GM18526 (cell line): ENCODE measurements around the gene SEC61A1.

Experiments used
- POLR2A ChIP-seq: IDR thresholded peaks from 3 replicates; pipeline ENCODE4 v1.6.1; 2011; ENCODE audit not compliant: insufficient read length; ENCODE audit errors: extremely low read depth

The SEC61A1 gene

DNA sequence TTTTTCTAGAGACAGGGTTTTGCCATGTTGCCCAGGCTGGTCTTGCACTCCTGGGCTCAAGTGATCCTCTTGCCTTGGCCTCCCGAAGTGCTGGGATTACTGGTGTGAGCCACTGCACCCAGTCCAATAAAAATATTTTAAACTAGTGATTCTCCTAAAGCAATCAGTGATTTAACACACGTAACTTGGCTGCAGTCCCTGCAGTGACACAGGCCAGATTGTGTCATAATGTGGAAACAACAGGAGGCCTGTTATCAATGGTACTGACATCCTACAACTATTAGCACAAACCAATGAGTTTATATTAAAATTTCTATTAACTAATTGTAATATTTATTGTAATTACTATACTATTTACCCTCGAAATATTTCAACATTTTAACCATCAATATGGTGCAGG is 1.6 kb upstream of the SEC61A1 start:
- no peak for TF ChIP-seq POLR2A

GRCh38 chr3:128051459-128051836 is 789 bp upstream of the SEC61A1 start:
- no peak for TF ChIP-seq POLR2A

DNA sequence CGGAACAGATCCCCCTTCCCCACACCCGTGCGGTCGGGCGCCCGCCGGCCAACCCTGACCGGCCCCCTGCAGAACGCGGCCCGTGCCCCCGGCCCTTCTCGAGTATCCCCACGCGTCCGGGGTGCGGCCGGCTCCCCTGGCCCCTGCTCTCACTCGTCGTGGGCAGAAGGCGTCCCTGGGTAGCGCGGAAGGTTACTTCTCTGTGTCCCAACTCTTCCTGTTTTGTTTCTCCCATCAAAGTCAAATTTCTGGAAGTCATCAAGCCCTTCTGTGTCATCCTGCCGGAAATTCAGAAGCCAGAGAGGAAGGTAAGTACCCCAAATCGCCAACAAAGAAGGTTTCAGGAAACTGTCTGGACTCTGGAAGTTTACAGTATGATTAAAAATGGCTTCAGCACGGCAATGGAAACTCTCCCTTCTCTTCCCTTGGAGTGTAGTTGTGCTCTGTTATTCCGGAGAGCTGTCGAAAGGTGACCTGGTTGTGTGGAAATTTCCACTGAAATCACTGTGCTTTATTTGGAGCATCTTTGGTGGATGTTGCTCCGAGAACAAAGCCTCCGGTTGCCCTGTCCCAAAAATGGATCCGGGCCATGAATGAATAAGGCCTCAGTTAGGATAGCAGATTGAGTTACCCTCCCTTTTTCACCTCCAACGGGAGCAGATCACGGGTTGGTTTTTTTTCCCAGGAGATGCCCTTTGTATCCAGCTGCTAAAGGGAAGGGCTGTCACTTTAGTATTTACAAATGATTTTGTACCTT is 536 bp downstream of the SEC61A1 start:
- TF ChIP-seq POLR2A: no peak

GRCh38 chr3:128053614-128054013 is 1.4 kb downstream of the SEC61A1 start:
- no peak for TF ChIP-seq POLR2A

DNA sequence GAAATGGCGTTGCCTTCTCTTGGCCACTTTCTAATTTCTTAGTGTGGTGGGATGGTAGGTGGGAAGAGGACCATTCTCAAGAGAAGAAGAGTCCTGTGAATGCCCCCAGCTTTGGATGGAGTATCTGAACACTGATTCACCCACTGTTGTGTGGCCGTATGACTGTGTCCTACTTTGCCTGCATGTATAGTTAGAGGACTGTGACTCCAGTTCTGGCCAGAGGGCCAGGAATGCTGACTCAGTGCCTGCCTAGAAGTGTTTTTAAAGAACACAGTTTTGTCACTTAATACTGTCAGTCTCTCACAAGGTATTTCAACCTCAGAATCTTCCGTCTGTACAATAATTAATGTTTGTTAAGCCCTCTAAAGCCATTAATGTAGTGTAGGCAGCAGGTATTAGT is 2.1 kb downstream of the SEC61A1 start:
- TF ChIP-seq POLR2A: no peak

DNA sequence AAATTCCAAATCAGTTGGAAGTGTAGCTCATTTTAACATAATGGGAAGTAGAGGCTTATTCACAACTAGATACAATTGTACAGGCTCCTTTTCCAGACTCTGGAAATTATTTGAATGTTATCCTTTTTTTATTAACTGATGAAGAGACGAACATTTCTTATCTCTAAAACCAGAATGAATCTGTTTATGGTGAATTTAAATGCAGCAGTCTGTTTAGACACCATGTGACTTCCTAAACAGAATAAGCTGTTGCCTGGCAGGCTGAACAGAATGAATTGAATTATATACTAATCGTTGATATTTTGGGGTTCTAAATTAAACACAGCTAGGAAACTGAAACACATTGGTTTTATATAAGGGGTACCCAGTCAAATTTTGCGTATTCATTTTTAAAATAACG is 4.0 kb downstream of the SEC61A1 start:
- no peak for TF ChIP-seq POLR2A

- TF ChIP-seq POLR2A: no peak
Measured at GRCh38 chr3:128060473-128061381, 8.5 kb downstream of the SEC61A1 start.

DNA sequence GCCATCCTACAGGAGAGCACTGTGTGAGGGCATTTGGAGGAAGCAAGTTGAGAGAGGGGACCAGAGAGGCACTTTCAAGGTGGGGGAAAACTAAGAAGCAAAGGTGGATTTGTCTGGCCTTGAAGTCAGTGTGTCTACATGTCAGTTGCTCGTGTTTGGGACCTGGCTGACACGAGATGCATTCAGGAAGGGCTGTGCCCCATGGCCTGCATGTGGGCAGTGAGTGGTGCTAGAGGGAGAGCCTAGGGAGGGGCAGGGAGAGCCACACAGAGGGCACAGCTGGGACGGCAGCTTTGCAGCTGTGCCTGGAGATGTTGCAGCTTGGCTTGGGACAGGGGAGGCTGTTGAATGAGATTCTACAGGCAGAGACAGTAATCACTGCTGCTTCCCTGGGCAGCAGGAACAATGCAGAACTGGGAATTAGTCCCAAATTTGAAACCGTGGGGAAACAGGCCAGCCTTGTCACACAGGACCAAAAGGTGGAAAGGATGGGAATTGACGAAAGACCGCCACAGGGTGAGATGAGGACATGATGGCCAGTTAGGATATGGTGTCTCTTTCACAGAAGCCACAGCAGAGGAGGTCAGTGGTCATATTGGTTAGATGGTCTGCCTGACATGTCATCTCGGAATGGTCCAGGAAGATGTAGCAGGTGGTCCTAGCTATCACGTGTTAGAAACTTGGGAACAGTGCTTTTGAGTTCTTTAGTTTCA is 10.0 kb downstream of the SEC61A1 start:
- TF ChIP-seq POLR2A: no peak

DNA sequence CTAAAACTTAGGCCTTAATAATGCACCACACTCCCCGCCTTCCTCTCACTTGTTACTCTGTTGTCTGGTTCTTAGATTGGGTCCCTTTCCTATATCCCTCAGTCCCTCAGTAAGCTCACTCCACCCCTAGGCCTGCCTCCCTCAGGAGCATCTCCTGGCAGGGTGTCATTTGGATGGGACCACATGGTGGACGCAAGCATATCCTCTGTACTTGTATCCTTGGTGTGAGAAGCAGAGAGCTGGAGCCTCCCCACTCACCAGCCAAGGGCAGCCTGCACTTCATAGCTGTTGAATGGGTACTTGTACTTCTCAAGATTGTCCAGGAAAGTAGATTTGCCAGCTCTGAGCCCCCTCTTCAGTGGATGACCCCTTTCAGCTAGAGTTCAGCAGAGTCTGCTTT is 11.6 kb downstream of the SEC61A1 start:
- no peak for TF ChIP-seq POLR2A

GRCh38 chr3:128064962-128065361 is 12.7 kb downstream of the SEC61A1 start:
- TF ChIP-seq POLR2A: no peak

DNA sequence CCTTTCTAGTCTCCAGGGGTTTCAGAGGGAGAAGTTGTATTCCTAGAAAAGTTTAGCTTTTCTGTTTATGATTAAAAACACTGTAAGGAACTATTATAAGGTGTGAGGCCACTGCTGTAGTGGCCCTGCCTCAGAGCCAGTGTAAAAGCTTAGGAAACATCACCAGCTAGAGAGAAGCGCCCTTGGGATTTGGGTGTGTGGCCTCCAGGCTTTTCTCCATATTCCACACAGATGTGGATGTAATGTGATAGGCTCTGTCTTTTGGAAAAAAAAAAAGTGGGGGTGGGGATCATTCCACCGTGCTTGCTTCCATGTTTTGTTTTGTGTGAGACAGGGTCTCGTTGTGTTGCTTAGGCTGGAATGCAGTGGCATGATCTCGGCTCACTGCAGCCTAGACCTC is 13.9 kb downstream of the SEC61A1 start:
- no peak for TF ChIP-seq POLR2A

- no peak for TF ChIP-seq POLR2A
Measured at GRCh38 chr3:128066676-128067075, 14.4 kb downstream of the SEC61A1 start.

GRCh38 chr3:128067489-128067888 is 15.3 kb downstream of the SEC61A1 start:
- TF ChIP-seq POLR2A: no peak

GRCh38 chr3:128068156-128068620 is 16.0 kb downstream of the SEC61A1 start:
- no peak for TF ChIP-seq POLR2A

DNA sequence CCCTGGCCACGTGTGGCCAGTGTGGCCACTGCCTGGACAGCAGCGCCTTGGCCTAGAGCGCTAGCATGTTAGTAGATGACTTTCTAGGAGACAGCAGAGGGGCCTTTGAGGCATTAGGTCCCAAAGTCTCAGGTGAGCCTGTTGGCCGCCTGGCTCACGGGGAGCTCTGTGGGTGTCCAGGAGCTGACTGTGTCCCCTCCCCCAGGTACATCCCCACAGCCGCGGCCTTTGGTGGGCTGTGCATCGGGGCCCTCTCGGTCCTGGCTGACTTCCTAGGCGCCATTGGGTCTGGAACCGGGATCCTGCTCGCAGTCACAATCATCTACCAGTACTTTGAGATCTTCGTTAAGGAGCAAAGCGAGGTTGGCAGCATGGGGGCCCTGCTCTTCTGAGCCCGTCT is 17.0 kb downstream of the SEC61A1 start:
- no peak for TF ChIP-seq POLR2A
